IPS-18c (cell line): ENCODE data around the gene CNNM3.
"Not testable (repeated sequence)": the region's sequence is repeated elsewhere in the genome, so short reads cannot be mapped to it uniquely, and the experiment has no call there.

Experiments used
- H3K4me3 ChIP-seq: 2 replicates; pipeline ENCODE4 v1.7.0; 2013; ENCODE audit warnings: low read depth, mild to moderate bottlenecking, low read length, moderate library complexity; ENCODE audit not compliant: insufficient read depth
- H3K9me3 ChIP-seq: one replicate; pipeline ENCODE4 v1.6.1; 2013; ENCODE audit warnings: mild to moderate bottlenecking, low read length, moderate library complexity; ENCODE audit not compliant: control insufficient read depth, insufficient read depth

The CNNM3 gene

GRCh38 chr2:96846825-96847224 is 30.8 kb downstream of the CNNM3 start:
- Histone ChIP-seq H3K4me3 (no peak overlapping the region), H3K9me3 (no peaks in the 10 kb centered on the region)

GRCh38 chr2:96847586-96847985 is 31.5 kb downstream of the CNNM3 start:
- no peaks in the 10 kb centered on the region for H3K9me3 ChIP-seq
- no peak overlapping the region for H3K4me3 ChIP-seq

- no peaks in the 10 kb centered on the region for H3K9me3 ChIP-seq
- no peak overlapping the region for H3K4me3 ChIP-seq
These were observed 32.2 kb downstream of the CNNM3 start for GRCh38 chr2:96848264-96848663.

- Histone ChIP-seq H3K4me3 (no peak overlapping the region), H3K9me3 (no peaks in the 10 kb centered on the region)
These were observed 36.6 kb downstream of the CNNM3 start for GRCh38 chr2:96852667-96853066.

GRCh38 chr2:96853321-96853720 is 37.3 kb downstream of the CNNM3 start:
- H3K9me3 ChIP-seq = no peaks in the 10 kb centered on the region
- no peak overlapping the region for H3K4me3 ChIP-seq

GRCh38 chr2:96856776-96857666 is 41.0 kb downstream of the CNNM3 start:
- peak overlapping the region; percentile 61 for H3K4me3 ChIP-seq
- H3K9me3 ChIP-seq = no peaks in the 10 kb centered on the region

GRCh38 chr2:96857667-96858372 is 41.8 kb downstream of the CNNM3 start, which contains the start of gene ANKRD39:
TSS of gene ANKRD39 (minus strand) at chr2:96858016. CDS start at chr2:96857987, 29 bp downstream.
- peak within 1 kb of the TSS; percentile 61 for H3K4me3 ChIP-seq
- H3K9me3 ChIP-seq = no peaks in the 10 kb centered on the region

GRCh38 chr2:96859099-96859649 is 43.1 kb downstream of the CNNM3 start:
- peak overlapping the region; percentile 56; the same call in 1 of the 2 replicates for H3K4me3 ChIP-seq
- no peaks in the 10 kb centered on the region for H3K9me3 ChIP-seq

GRCh38 chr2:96859681-96860064 is 43.6 kb downstream of the CNNM3 start:
- Histone ChIP-seq H3K4me3 (no peak overlapping the region), H3K9me3 (no peaks in the 10 kb centered on the region)

- Histone ChIP-seq H3K9me3 (no peaks in the 10 kb centered on the region), H3K4me3 (peak overlapping the region; percentile 15; the same call in 1 of the 2 replicates)
These were observed 44.3 kb downstream of the CNNM3 start for GRCh38 chr2:96860065-96861029.

GRCh38 chr2:96861074-96861473 is 45.0 kb downstream of the CNNM3 start:
- Histone ChIP-seq H3K9me3 (no peaks in the 10 kb centered on the region), H3K4me3 (no peak overlapping the region)

GRCh38 chr2:96863056-96863455 is 47.0 kb downstream of the CNNM3 start:
- H3K9me3 ChIP-seq, H3K4me3 ChIP-seq: not testable (repeated sequence)

GRCh38 chr2:96863575-96864342 is 47.7 kb downstream of the CNNM3 start:
- no peak overlapping the region for H3K4me3 ChIP-seq
- no peaks in the 10 kb centered on the region for H3K9me3 ChIP-seq

GRCh38 chr2:96864343-96865091 is 48.4 kb downstream of the CNNM3 start:
- Histone ChIP-seq H3K9me3 (no peaks in the 10 kb centered on the region), H3K4me3 (no peak overlapping the region)

- Histone ChIP-seq H3K4me3 (no peak overlapping the region), H3K9me3 (no peaks in the 10 kb centered on the region)
These were observed 49.6 kb downstream of the CNNM3 start for GRCh38 chr2:96865654-96866053.

- Histone ChIP-seq H3K4me3 (no peak overlapping the region), H3K9me3 (no peaks in the 10 kb centered on the region)
These were observed 50.1 kb downstream of the CNNM3 start for GRCh38 chr2:96866149-96866548.
